GM23338 (cell line): ENCODE data around the gene FGFR3.

Source experiments
- CREB1 ChIP-seq: fragments of 250-450 bp; sonication (Bioruptor Pico); IDR thresholded peaks from 2 replicates; pipeline ENCODE4 v1.5.0; 2020; ENCODE audit warnings: low read depth, mild to moderate bottlenecking, moderate library complexity
- ETS1 ChIP-seq: IDR thresholded peaks from 2 replicates; pipeline ENCODE4 v1.6.1; 2016; ENCODE audit warnings: antibody characterized with exemption
- EZH2 ChIP-seq: fragments of 200-600 bp; sonication (generic); IDR thresholded peaks from one replicate; pipeline ENCODE4 v1.8.0; 2017; ENCODE audit warnings: antibody characterized with exemption, mild to moderate bottlenecking, low read depth; ENCODE audit not compliant: unreplicated experiment
- EZH2phosphoT487 ChIP-seq: fragments of 200-600 bp; sonication (generic); IDR thresholded peaks from one replicate; pipeline ENCODE4 v1.8.1; 2018; ENCODE audit warnings: antibody characterized with exemption; ENCODE audit not compliant: unreplicated experiment
- JUNB ChIP-seq: IDR thresholded peaks from one replicate; pipeline ENCODE4 v1.6.1; 2016; ENCODE audit warnings: antibody characterized with exemption; ENCODE audit not compliant: unreplicated experiment
- NANOG ChIP-seq: IDR thresholded peaks from 2 replicates; pipeline ENCODE4 v1.6.1; 2016; ENCODE audit warnings: antibody characterized with exemption, borderline replicate concordance
- POLR2AphosphoS5 ChIP-seq: IDR thresholded peaks from 2 replicates; pipeline ENCODE4 v1.6.1; 2016; ENCODE audit warnings: antibody characterized with exemption, low read depth
- REST ChIP-seq: IDR thresholded peaks from one replicate; pipeline ENCODE4 v1.6.1; 2018; ENCODE audit warnings: antibody characterized with exemption; ENCODE audit not compliant: unreplicated experiment
- ZNF114 ChIP-seq: fragments of 250-450 bp; sonication (Bioruptor Pico); IDR thresholded peaks from 2 replicates; pipeline ENCODE4 v1.5.0; 2020; ENCODE audit warnings: mild to moderate bottlenecking, moderate library complexity
- TF ChIP-seq, protein P1 (sequence below), 2 experiments: fragments of 200-600 bp in 1 of 2; sonication (generic) in 1 of 2; conservative IDR thresholded peaks; 2 replicates each; pipeline versions ENCODE4 v1.5.1 to v1.6.1; 2016 to 2017; ENCODE audit warnings: antibody characterized with exemption in 2 of 2, low read depth in 2 of 2, mild to moderate bottlenecking in 2 of 2, moderate library complexity in 1 of 2
- TF ChIP-seq, protein P2 (sequence below): fragments of 250-450 bp; sonication (Bioruptor Pico); IDR thresholded peaks from 2 replicates; pipeline ENCODE4 v1.5.0; 2020; ENCODE audit warnings: mild to moderate bottlenecking, moderate library complexity

GRCh38 chr4:1751155-1751918 lies 41.8 kb upstream of the FGFR3 start:
- TF ChIP-seq, protein P1, sequence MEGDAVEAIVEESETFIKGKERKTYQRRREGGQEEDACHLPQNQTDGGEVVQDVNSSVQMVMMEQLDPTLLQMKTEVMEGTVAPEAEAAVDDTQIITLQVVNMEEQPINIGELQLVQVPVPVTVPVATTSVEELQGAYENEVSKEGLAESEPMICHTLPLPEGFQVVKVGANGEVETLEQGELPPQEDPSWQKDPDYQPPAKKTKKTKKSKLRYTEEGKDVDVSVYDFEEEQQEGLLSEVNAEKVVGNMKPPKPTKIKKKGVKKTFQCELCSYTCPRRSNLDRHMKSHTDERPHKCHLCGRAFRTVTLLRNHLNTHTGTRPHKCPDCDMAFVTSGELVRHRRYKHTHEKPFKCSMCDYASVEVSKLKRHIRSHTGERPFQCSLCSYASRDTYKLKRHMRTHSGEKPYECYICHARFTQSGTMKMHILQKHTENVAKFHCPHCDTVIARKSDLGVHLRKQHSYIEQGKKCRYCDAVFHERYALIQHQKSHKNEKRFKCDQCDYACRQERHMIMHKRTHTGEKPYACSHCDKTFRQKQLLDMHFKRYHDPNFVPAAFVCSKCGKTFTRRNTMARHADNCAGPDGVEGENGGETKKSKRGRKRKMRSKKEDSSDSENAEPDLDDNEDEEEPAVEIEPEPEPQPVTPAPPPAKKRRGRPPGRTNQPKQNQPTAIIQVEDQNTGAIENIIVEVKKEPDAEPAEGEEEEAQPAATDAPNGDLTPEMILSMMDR (conservative IDR thresholded peaks at IDR 0.05; ENCODE audit: low read depth in 2 of 2), result no peak
- TF ChIP-seq EZH2 (no peak), JUNB (no peak), POLR2AphosphoS5 (no peak), CREB1 (CRISPR knock-in tag) (no peak), ETS1 (no peak), EZH2phosphoT487 (no peak), REST (no peak), ZNF114 (CRISPR knock-in tag) (no peak), NANOG (no peak)
- TF ChIP-seq, protein P2, sequence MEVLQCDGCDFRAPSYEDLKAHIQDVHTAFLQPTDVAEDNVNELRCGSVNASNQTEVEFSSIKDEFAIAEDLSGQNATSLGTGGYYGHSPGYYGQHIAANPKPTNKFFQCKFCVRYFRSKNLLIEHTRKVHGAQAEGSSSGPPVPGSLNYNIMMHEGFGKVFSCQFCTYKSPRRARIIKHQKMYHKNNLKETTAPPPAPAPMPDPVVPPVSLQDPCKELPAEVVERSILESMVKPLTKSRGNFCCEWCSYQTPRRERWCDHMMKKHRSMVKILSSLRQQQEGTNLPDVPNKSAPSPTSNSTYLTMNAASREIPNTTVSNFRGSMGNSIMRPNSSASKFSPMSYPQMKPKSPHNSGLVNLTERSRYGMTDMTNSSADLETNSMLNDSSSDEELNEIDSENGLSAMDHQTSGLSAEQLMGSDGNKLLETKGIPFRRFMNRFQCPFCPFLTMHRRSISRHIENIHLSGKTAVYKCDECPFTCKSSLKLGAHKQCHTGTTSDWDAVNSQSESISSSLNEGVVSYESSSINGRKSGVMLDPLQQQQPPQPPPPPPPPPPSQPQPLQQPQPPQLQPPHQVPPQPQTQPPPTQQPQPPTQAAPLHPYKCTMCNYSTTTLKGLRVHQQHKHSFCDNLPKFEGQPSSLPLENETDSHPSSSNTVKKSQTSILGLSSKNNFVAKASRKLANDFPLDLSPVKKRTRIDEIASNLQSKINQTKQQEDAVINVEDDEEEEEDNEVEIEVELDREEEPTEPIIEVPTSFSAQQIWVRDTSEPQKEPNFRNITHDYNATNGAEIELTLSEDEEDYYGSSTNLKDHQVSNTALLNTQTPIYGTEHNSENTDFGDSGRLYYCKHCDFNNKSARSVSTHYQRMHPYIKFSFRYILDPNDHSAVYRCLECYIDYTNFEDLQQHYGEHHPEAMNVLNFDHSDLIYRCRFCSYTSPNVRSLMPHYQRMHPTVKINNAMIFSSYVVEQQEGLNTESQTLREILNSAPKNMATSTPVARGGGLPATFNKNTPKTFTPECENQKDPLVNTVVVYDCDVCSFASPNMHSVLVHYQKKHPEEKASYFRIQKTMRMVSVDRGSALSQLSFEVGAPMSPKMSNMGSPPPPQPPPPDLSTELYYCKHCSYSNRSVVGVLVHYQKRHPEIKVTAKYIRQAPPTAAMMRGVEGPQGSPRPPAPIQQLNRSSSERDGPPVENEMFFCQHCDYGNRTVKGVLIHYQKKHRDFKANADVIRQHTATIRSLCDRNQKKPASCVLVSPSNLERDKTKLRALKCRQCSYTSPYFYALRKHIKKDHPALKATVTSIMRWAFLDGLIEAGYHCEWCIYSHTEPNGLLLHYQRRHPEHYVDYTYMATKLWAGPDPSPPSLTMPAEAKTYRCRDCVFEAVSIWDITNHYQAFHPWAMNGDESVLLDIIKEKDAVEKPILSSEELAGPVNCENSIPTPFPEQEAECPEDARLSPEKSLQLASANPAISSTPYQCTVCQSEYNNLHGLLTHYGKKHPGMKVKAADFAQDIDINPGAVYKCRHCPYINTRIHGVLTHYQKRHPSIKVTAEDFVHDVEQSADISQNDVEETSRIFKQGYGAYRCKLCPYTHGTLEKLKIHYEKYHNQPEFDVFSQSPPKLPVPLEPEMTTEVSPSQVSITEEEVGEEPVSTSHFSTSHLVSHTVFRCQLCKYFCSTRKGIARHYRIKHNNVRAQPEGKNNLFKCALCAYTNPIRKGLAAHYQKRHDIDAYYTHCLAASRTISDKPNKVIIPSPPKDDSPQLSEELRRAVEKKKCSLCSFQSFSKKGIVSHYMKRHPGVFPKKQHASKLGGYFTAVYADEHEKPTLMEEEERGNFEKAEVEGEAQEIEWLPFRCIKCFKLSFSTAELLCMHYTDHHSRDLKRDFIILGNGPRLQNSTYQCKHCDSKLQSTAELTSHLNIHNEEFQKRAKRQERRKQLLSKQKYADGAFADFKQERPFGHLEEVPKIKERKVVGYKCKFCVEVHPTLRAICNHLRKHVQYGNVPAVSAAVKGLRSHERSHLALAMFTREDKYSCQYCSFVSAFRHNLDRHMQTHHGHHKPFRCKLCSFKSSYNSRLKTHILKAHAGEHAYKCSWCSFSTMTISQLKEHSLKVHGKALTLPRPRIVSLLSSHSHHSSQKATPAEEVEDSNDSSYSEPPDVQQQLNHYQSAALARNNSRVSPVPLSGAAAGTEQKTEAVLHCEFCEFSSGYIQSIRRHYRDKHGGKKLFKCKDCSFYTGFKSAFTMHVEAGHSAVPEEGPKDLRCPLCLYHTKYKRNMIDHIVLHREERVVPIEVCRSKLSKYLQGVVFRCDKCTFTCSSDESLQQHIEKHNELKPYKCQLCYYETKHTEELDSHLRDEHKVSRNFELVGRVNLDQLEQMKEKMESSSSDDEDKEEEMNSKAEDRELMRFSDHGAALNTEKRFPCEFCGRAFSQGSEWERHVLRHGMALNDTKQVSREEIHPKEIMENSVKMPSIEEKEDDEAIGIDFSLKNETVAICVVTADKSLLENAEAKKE (CRISPR knock-in tag), result no peak
